Measurements from ENCODE around the gene TRABD2B.

Gene TRABD2B

GRCh38 chr1:47938520-47938919, 58.7 kb downstream of the TRABD2B start:
- in situ Hi-C loops (cut with HindIII; ENCODE audit: low sequenced_read_pairs): no loop called here

- in situ Hi-C loops (cut with HindIII; ENCODE audit: low sequenced_read_pairs): no loop called here
These were observed 59.5 kb downstream of the TRABD2B start for GRCh38 chr1:47937586-47938254.

GRCh38 chr1:47936916-47937551, 60.2 kb downstream of the TRABD2B start:
- in situ Hi-C loops (cut with HindIII; ENCODE audit: low sequenced_read_pairs): no loop called here

- in situ Hi-C loops (cut with HindIII; ENCODE audit: low sequenced_read_pairs): no loop called here
These were observed 61.3 kb downstream of the TRABD2B start for GRCh38 chr1:47935856-47936255.

GRCh38 chr1:47935163-47935562, 62.0 kb downstream of the TRABD2B start:
- in situ Hi-C loops (cut with HindIII; ENCODE audit: low sequenced_read_pairs): no loop called here

- in situ Hi-C loops (cut with HindIII; ENCODE audit: low sequenced_read_pairs): no loop called here
These were observed 62.9 kb downstream of the TRABD2B start for GRCh38 chr1:47934243-47934805.

GRCh38 chr1:47932743-47933142, 64.4 kb downstream of the TRABD2B start:
- in situ Hi-C loops (cut with HindIII; ENCODE audit: low sequenced_read_pairs): no loop called here

- in situ Hi-C loops (cut with HindIII; ENCODE audit: low sequenced_read_pairs): no loop called here
These were observed 65.8 kb downstream of the TRABD2B start for GRCh38 chr1:47931395-47931794.

- in situ Hi-C loops (cut with HindIII; ENCODE audit: low sequenced_read_pairs): no loop called here
These were observed 66.9 kb downstream of the TRABD2B start for GRCh38 chr1:47930210-47930840.

- in situ Hi-C loops (cut with HindIII; ENCODE audit: low sequenced_read_pairs): no loop called here
These were observed 70.0 kb downstream of the TRABD2B start for GRCh38 chr1:47927165-47927564.

- in situ Hi-C loops (cut with HindIII; ENCODE audit: low sequenced_read_pairs): no loop called here
These were observed 70.7 kb downstream of the TRABD2B start for GRCh38 chr1:47926461-47926999.

- in situ Hi-C loops (cut with HindIII; ENCODE audit: low sequenced_read_pairs): no loop called here
These were observed 72.7 kb downstream of the TRABD2B start for GRCh38 chr1:47924270-47925048.

- in situ Hi-C loops (cut with HindIII; ENCODE audit: low sequenced_read_pairs): no loop called here
These were observed 75.2 kb downstream of the TRABD2B start for GRCh38 chr1:47921935-47922415.

- in situ Hi-C loops (cut with HindIII; ENCODE audit: low sequenced_read_pairs): no loop called here
These were observed 77.9 kb downstream of the TRABD2B start for GRCh38 chr1:47919113-47919833.

GRCh38 chr1:47918257-47918867, 78.8 kb downstream of the TRABD2B start:
- in situ Hi-C loops (cut with HindIII; ENCODE audit: low sequenced_read_pairs): no loop called here

GRCh38 chr1:47917687-47918086, 79.5 kb downstream of the TRABD2B start:
- in situ Hi-C loops (cut with HindIII; ENCODE audit: low sequenced_read_pairs): no loop called here

GRCh38 chr1:47915677-47916353, 81.4 kb downstream of the TRABD2B start:
- in situ Hi-C loops (cut with HindIII; ENCODE audit: low sequenced_read_pairs): no loop called here

- in situ Hi-C loops (cut with HindIII; ENCODE audit: low sequenced_read_pairs): no loop called here
These were observed 82.1 kb downstream of the TRABD2B start for GRCh38 chr1:47914952-47915676.
